SJSA1 (cell line): ENCODE data around the gene CD28. TPM values are rescaled to one million over a fixed set of nuclear protein-coding genes. Genes with fewer than 3 reads are reported as not detected.
"Not testable (repeated sequence)": the region's sequence is repeated elsewhere in the genome, so short reads cannot be mapped to it uniquely, and the experiment has no call there.

Source experiments
- DNase-seq, 2 experiments: peaks; one replicate each; pipeline ENCODE4 v3.0.0-alpha.2; 2015 to 2020; ENCODE audit warnings: low spot score in 2 of 2, low read depth in 1 of 2
- H3K27ac ChIP-seq: fragments of 250-450 bp; sonication (Bioruptor Pico); 2 replicates; pipeline ENCODE4 v1.5.1; 2020; ENCODE audit warnings: mild to moderate bottlenecking, moderate library complexity
- H3K27me3 ChIP-seq: fragments of 250-450 bp; sonication (Bioruptor Pico); replicated peaks from 2 replicates; pipeline ENCODE4 v1.5.1; 2020; ENCODE audit warnings: mild to moderate bottlenecking, moderate library complexity
- H3K36me3 ChIP-seq: fragments of 250-450 bp; sonication (Bioruptor Pico); 2 replicates; pipeline ENCODE4 v1.5.1; 2020; ENCODE audit warnings: mild to moderate bottlenecking
- H3K4me1 ChIP-seq: fragments of 250-450 bp; sonication (Bioruptor Pico); replicated peaks from 2 replicates; pipeline ENCODE4 v1.6.1; 2021; ENCODE audit warnings: mild to moderate bottlenecking
- H3K4me3 ChIP-seq: fragments of 250-450 bp; sonication (Bioruptor Pico); 2 replicates; pipeline ENCODE4 v1.5.1; 2020; ENCODE audit warnings: mild to moderate bottlenecking
- H3K9me3 ChIP-seq: fragments of 250-450 bp; sonication (Bioruptor Pico); replicated peaks from 2 replicates; pipeline ENCODE4 v1.5.1; 2020; ENCODE audit warnings: mild to moderate bottlenecking
- total RNA-seq: library from RNA; depleted of rRNA; stranded (reverse); fragments of >200 nt; shearing (Covaris generic); gene quantifications from 2 replicates; pipeline ENCODE4 v1.2.3, GENCODE V29; 2014

CD28 gene
- total RNA-seq, 1 experiment from 2014 or later = not detected

DNA sequence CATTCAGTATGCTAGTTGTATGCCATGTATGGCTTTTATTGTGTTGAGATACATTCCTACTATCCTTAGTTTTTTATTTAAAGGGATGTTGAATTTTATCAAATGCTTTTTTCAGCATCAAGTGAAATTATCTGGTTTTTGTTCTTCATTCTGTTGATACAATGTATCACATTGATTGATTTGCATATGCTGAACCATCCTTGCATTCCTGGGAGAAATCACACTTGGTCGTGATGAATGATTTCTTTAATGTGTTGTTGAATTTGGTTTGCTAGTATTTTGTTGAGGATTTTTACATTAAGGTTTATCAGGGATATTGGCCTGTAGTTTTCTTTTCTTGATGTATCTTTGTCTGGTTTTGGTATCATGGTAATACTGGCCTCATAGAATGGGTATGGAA, 49.7 kb downstream of the CD28 start:
- DNase-seq = no peak
- Histone ChIP-seq H3K4me1 (peaks cover 13% of the 10 kb centered on the region), H3K36me3 (no peaks in the 10 kb centered on the region), H3K27me3 (no peaks in the 10 kb centered on the region), H3K4me3 (no peak overlapping the region), H3K9me3 (no peaks in the 10 kb centered on the region), H3K27ac (no peak overlapping the region)

GRCh38 chr2:203758841-203759689, 52.6 kb downstream of the CD28 start:
- Histone ChIP-seq H3K9me3 (no peaks in the 10 kb centered on the region), H3K4me3 (no peak overlapping the region), H3K27me3 (no peaks in the 10 kb centered on the region), H3K4me1 (peaks cover 13% of the 10 kb centered on the region), H3K27ac (no peak overlapping the region), H3K36me3 (no peaks in the 10 kb centered on the region)
- DNase-seq = peak in 1 of 2 experiments; percentile 23

GRCh38 chr2:203759690-203760365, 53.4 kb downstream of the CD28 start:
- Histone ChIP-seq H3K9me3 (no peaks in the 10 kb centered on the region), H3K4me1 (peaks cover 13% of the 10 kb centered on the region), H3K36me3 (no peaks in the 10 kb centered on the region), H3K27ac (no peak overlapping the region), H3K4me3 (no peak overlapping the region), H3K27me3 (no peaks in the 10 kb centered on the region)
- peak; percentile 36 to 53 for DNase-seq

DNA sequence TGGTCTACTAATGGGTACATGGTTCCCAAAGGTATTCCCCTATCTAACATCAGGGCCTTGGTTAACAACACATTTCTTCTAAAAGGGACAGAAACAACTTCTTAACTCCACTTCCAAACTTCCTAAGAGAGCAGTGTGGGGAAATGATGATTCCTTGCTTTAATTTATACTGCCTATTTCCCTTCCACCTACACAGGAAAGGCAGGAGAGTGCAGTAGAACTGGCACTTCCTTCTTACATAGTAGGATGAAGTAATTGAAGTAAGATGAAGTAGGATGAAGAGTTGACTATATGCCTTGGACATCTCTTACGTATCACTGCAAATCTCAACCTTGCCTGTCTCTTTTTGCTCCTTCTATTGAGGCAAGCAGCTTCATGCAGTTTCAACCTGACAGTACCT, 54.7 kb downstream of the CD28 start:
- Histone ChIP-seq H3K36me3 (no peaks in the 10 kb centered on the region), H3K27ac (no peak overlapping the region), H3K4me1 (peaks cover 13% of the 10 kb centered on the region), H3K27me3 (no peaks in the 10 kb centered on the region), H3K4me3 (no peak overlapping the region), H3K9me3 (no peaks in the 10 kb centered on the region)
- DNase-seq = no peak

DNA sequence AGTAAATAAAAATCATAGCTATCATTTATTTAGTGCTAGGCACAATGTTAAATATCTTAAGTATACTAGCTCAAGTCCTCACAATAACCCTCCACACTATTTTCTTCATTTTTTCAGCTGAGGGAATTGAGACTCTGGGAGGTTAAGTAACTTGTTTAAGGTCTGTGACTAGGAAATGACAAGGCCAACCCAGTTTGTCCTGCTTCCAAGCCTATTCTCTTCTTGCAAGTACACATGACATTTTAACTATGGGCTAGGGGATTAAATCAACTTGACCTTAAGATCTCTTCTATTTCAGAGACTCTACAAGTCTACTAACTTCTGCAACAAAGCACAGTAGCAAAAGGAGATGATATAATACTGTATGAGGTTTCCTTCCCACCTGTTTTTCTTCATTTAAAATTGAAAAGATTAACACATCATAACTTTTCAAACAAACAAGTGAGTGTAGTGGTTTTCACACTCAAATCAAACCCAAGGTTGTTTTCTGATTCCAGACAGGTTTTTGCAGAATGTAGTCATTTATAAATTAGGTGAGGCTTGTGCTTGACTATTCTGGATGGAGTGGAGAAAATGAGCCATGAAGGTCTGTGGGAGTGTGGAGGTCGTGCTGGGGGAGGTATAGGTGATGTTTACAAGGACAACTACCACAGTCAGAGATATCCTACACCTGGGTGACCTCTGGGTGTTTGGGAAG, 57.0 kb downstream of the CD28 start:
- Histone ChIP-seq H3K27ac (no peak overlapping the region), H3K27me3 (no peaks in the 10 kb centered on the region), H3K4me1 (peaks cover 13% of the 10 kb centered on the region), H3K4me3 (no peak overlapping the region), H3K36me3 (no peaks in the 10 kb centered on the region), H3K9me3 (no peaks in the 10 kb centered on the region)
- no peak for DNase-seq

DNA sequence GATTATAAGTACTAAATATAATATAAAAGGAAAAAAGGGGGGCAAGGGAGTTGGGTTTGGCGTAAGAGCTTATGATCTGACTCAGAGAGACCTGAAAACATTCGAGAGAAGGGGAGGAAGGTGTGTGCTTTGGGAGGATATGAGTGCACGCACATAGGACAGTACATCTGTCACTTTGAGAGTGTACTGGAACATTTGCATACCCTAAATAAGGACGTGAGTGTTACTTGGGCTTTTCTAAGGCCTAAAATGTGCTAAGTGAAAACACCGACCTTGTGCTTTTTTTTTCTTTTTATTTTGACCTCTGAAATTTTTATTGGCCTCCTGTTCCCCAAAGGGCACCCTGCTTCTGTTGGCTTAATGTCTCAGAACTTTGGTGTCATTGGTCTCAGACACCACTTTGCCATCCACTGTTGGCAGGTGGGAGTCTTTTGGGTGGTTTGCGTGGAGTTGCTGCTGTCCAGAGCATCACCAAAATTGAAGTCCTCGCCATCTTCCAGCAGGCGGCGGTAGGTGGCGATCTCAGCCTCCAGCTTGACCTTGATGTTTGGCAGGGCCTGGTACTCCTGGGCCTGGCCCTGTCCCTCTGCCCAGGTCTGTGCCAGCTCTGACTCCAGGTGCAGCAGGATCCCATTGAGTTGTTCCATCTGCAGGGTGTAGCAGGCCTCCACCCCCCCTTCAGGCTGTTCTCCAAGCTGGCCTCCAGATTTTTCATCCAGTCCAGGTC, 57.7 kb downstream of the CD28 start:
- H3K27me3 ChIP-seq = no peaks in the 10 kb centered on the region
- H3K27ac ChIP-seq = no peak overlapping the region

GRCh38 chr2:203772456-203773165, 66.2 kb downstream of the CD28 start:
- Histone ChIP-seq H3K4me3 (no peak overlapping the region), H3K9me3 (no peaks in the 10 kb centered on the region), H3K27me3 (no peaks in the 10 kb centered on the region), H3K27ac (no peak overlapping the region), H3K36me3 (no peaks in the 10 kb centered on the region), H3K4me1 (no peaks in the 10 kb centered on the region)
- no peak for DNase-seq

More for the DNA sequence above, 57.7 kb downstream of the CD28 start:
- peaks cover 11% of the 10 kb centered on the region for H3K4me1 ChIP-seq
- H3K9me3 ChIP-seq = no peaks in the 10 kb centered on the region
- no peak for DNase-seq
- H3K36me3 ChIP-seq = no peaks in the 10 kb centered on the region
- H3K4me3 ChIP-seq = no peak overlapping the region

- Histone ChIP-seq H3K27ac (no peak overlapping the region), H3K36me3 (no peaks in the 10 kb centered on the region)
- DNase-seq = no peak
Observed at GRCh38 chr2:203774760-203775159, 68.3 kb downstream of the CD28 start.

DNA sequence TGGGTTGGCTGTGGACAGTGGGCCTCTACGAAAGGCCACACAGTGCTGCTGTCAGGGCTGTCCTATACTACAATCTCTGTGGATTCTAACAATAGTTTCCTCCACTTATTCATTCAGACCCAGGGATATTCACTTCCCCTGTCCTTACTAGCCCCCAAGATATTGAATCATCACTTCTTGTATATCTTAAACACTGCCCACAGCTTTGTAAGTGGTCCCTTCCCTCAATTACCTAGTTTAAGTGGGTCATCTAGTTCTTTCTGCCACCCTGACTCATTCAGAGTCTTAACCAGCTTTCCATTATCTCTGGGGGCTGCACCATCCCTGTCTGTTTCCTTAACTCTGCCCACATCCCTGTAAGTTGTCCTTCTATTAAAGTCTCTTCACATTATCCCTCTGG, 69.2 kb downstream of the CD28 start:
- Histone ChIP-seq H3K36me3 (no peaks in the 10 kb centered on the region), H3K9me3 (no peaks in the 10 kb centered on the region), H3K4me1 (no peaks in the 10 kb centered on the region), H3K27ac (no peak overlapping the region), H3K27me3 (no peaks in the 10 kb centered on the region), H3K4me3 (no peak overlapping the region)
- DNase-seq = no peak

More at GRCh38 chr2:203774760-203775159, 68.3 kb downstream of the CD28 start:
- H3K4me1 ChIP-seq = no peaks in the 10 kb centered on the region
- no peaks in the 10 kb centered on the region for H3K27me3 ChIP-seq
- no peaks in the 10 kb centered on the region for H3K9me3 ChIP-seq
- no peak overlapping the region for H3K4me3 ChIP-seq

DNA sequence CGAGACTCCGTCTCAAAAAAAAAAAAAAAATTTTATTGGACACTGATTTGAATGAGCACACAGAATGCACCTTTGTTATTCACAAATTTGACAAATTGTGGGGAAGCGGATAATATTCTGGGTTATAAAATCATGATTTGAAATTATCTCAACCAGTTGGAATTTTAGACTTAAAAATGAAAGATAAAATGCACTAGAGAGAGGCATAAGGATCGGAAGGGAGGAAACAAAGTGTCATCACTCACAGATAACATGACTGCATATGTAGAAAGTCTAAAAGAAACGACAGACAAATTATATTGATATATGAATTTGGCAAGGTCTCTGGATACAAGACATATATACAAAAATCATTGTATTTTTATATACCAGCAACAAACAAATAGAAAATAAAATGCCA, 70.6 kb downstream of the CD28 start:
- Histone ChIP-seq H3K27me3 (no peaks in the 10 kb centered on the region), H3K36me3 (no peaks in the 10 kb centered on the region), H3K9me3 (no peaks in the 10 kb centered on the region), H3K27ac (no peak overlapping the region), H3K4me1 (no peaks in the 10 kb centered on the region), H3K4me3 (no peak overlapping the region)
- DNase-seq = no peak

GRCh38 chr2:203779477-203780073, 73.1 kb downstream of the CD28 start:
- DNase-seq = not testable (repeated sequence)

DNA sequence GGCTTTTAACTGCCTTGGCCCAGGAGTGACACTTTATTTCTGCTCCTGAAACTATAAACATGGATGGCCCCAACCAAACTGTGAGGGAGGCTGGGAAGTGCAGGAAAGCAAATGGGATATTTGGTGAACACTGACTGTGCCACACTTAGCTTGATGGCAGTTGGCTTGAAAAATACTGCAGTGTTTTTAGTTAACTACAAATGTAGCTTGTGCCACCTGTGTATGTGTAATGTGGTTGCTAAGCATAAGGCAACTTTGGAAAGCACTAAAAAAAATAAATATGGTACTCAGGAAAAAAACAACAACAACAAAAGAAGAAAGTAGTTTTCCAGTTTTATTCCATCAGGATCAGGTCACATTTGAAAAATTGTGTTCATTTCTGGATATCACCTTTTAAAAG, 73.8 kb downstream of the CD28 start:
- no peak overlapping the region for H3K27ac ChIP-seq
- H3K27me3 ChIP-seq = no peaks in the 10 kb centered on the region

More at GRCh38 chr2:203779477-203780073, 73.1 kb downstream of the CD28 start:
- H3K4me3 ChIP-seq, H3K9me3 ChIP-seq, H3K27me3 ChIP-seq, H3K27ac ChIP-seq, H3K36me3 ChIP-seq: not testable (repeated sequence)
- peaks cover 22% of the 10 kb centered on the region for H3K4me1 ChIP-seq

GRCh38 chr2:203781151-203781550, 74.7 kb downstream of the CD28 start:
- H3K4me3 ChIP-seq = no peak overlapping the region
- peaks cover 22% of the 10 kb centered on the region for H3K4me1 ChIP-seq
- H3K9me3 ChIP-seq = no peaks in the 10 kb centered on the region
- no peak for DNase-seq
- H3K27me3 ChIP-seq = no peaks in the 10 kb centered on the region
- no peaks in the 10 kb centered on the region for H3K36me3 ChIP-seq
- H3K27ac ChIP-seq = no peak overlapping the region

More for the DNA sequence above, 73.8 kb downstream of the CD28 start:
- no peaks in the 10 kb centered on the region for H3K36me3 ChIP-seq
- peaks cover 22% of the 10 kb centered on the region for H3K4me1 ChIP-seq
- DNase-seq = no peak
- no peaks in the 10 kb centered on the region for H3K9me3 ChIP-seq
- no peak overlapping the region for H3K4me3 ChIP-seq
